ENCODE results near the gene GET4. TPM values are rescaled to one million over a fixed set of nuclear protein-coding genes. Genes with fewer than 3 reads are reported as not detected.
"Not testable (repeated sequence)": the region's sequence is repeated elsewhere in the genome, so short reads cannot be mapped to it uniquely, and the experiment has no call there.

The GET4 gene
- polyA plus RNA-seq, 3 donors from 2014 or later: 25.3 to 35.6 (median 25.5) TPM

DNA sequence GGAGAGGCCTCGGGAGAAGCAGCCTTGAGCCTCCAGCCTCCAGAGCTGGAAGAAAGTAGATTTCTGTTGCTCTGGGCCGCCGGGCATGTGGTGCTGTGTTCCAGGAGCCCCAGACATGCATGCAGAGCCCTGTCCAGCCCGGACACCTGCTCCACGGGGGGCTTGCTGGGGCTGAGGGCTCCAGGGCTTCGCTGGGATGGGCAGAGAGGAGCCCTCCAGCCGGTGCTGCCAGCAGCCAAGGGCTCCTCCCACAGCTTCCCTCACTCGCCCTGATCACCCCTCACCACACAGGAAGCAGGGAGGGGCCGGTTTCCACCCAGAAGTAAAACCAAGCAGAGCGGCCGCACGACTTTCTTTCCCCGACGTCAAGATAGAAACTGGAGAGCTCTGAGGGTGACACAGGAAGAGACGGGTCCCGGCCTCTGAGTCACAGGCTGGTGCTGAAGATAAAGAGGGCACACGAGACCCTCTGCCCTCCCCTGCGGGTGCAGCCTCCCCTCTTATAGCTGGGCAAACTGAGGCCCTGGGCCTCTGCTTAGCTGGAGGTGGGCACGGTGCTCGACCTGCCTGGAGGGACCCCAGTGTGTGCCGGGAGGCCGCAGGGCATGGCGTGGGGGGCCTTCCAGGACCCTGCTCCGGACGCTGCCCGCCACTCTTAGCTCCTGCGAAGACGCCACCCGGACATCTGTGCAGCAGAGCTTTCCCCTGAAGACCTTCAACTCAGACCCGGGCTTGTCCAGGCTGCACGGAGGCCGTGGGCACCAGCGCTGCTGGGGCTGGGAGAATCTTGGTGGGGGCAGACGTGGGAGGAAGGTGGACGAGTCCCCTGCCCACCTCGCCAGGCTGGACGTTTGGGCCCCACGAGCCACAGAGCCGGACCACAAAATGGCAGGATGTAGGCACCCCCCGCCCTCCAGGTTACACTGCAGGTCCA is 47.0 kb downstream of the GET4 start:
- Mint-ChIP-seq H3K9me3 (no peaks in the 10 kb centered on the region), H3K4me1 (peaks cover 58% of the 10 kb centered on the region in 2 donors)

DNA sequence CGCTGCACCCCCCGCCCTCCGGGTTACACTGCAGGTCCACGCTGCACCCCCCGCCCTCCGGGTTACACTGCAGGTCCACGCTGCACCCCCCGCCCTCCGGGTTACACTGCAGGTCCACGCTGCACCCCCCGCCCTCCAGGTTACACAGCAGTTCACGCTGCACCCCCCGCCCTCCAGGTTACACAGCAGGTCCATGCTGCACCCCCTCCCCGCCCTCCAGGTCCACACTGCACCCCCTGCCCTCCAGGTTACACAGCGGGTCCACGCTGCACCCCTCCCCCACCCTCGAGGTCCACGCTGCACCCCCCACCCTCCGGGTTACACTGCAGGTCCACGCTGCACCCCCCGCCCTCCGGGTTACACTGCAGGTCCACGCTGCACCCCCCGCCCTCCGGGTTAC is 47.7 kb downstream of the GET4 start:
- DNase-seq, H3K36me3 Mint-ChIP-seq, H3K9me3 Mint-ChIP-seq: not testable (repeated sequence)
- Mint-ChIP-seq H3K27me3 (ENCODE audit: low read depth in 3 of 3) (peaks cover 20 to 38% (median 26%) of the 10 kb centered on the region in 3 donors), H3K27ac (peak overlapping the region in 2 of 6 donors; percentile 90 to 97), H3K4me1 (peaks cover 63 to 65% of the 10 kb centered on the region in 2 donors), H3K4me3 (peak overlapping the region in 4 of 5 donors; percentile 18 to 91 (median 90))

More for the DNA sequence above, 47.0 kb downstream of the GET4 start:
- no peaks in the 10 kb centered on the region for H3K36me3 Mint-ChIP-seq
- H3K27ac Mint-ChIP-seq: peak overlapping the region; percentile 90 to 100 (median 99)
- peak overlapping the region; percentile 88 to 91 (median 90) for H3K4me3 Mint-ChIP-seq
- DNase-seq: peak; percentile 95 to 97 (median 95)
- H3K27me3 Mint-ChIP-seq (ENCODE audit: low read depth in 3 of 3): peaks cover 14 to 31% (median 21%) of the 10 kb centered on the region in 3 donors

DNA sequence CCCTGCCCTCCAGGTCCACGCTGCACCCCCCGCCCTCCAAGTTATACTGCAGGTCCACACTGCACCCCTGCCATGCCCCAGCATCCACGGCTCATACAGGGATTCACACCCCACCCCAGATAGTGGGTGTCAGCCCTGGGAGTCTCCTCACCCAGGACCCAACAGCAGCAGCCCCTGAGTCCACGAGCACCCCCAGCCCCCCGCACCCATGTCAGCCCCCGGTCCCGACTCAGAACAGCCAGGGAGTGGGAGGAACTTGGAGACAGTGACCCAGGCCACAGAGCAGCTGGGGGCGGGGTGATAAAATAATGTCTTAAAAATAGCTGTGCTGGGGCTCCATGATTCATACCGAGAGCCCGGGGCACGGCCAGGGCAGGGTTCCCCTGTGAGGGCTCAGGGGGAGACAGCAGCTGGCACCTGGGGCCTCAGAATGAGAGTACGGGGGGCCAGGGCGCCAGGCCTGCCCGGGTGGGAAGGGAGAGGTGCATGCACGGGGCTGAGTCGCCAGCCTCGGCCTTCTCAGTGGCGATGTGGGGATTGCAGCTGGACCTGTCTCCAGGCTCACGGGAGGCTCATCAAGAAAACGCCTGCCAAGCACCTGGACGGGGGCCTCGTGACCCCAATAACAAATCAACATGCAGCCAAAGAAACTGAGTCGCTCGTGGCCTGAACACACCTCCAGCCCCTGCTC is 48.3 kb downstream of the GET4 start:
- Mint-ChIP-seq H3K36me3 (no peaks in the 10 kb centered on the region), H3K4me1 (peaks cover 66 to 67% of the 10 kb centered on the region in 2 donors), H3K27ac (peak overlapping the region; percentile 90 to 99 (median 96)), H3K9me3 (no peaks in the 10 kb centered on the region), H3K27me3 (ENCODE audit: low read depth in 3 of 3) (peaks cover 27 to 44% (median 27%) of the 10 kb centered on the region in 3 donors), H3K4me3 (peak overlapping the region; percentile 81 to 89 (median 84))
- peak; percentile 66 to 73 (median 70) for DNase-seq

DNA sequence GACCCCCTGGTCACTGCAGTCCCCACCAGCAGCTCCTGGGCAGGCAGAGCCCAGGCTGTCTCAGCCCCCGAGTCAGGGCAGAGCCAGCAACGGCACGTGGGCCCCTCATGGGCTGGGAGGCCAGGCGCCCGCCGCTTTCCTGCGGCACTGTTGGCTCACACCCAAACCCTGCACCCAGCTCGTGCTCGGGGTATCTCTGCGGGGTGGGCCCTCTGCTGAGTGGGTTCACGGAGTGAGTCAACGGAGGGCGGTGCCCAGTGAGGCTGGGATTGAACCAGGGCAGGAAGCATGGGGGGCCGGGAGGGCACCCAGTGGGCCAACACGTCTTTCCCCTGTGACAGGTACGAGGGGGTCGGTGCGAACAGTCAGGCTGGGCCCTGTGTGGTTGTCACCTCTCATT is 49.2 kb downstream of the GET4 start:
- Mint-ChIP-seq H3K36me3 (peaks cover 0 to 4% (median 0%) of the 10 kb centered on the region in 3 donors), H3K4me3 (peak overlapping the region; percentile 69 to 80 (median 76)), H3K27ac (peak overlapping the region; percentile 78 to 97 (median 95)), H3K9me3 (no peaks in the 10 kb centered on the region), H3K27me3 (ENCODE audit: low read depth in 3 of 3) (peaks cover 32 to 50% (median 32%) of the 10 kb centered on the region in 3 donors), H3K4me1 (peaks cover 72 to 76% of the 10 kb centered on the region in 2 donors)
- peak; percentile 86 for DNase-seq

DNA sequence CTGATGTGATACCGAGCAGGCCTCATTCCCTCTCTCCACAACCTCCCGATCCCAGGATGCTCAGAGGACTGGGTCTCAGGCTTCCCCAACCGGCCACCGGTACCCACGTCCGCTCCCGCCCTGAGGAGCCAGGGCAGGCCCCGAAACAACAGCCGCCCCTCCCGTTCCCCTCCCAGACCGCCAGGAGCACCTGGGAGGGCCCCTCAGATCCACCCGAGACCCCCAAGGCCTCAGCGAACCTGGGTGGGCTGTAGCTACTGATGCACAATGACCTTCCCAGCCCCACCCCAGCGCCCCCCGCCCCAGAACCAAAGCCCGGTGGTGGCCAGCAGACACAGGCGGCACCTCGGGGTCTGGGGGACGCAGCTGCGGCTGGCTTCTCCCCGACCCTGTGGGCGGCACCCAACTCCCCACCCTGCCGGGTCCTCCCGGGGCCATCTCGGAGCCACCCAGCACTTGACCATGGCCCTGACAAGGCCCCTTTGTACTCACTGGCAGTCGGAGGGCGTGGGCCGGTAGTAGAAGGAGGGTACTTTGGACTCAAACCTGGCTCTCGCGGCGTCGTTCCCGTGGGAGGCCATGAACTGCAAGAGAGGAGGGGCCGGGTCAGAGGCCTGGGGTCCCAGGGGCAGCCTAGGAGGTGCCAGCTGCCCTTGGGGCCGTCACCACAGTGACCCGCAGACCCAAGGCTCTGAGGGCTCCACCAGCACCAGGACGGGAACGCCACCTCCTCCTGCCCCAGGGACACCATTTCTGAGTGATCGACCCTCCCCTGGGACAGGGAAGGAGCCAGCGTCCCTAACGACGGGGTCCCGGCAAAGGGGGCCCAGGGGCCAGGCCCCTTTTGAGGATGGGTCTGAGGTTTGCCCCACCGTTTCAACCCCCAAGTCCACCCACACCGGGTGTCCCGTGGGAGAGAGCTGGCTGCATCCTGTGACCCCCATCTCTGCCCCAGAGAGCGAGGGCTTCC is 50.0 kb downstream of the GET4 start:
- Mint-ChIP-seq H3K27me3 (ENCODE audit: low read depth in 3 of 3) (peaks cover 31 to 50% (median 32%) of the 10 kb centered on the region in 3 donors), H3K27ac (peak overlapping the region; percentile 90 to 97 (median 95)), H3K4me1 (peaks cover 66 to 76% of the 10 kb centered on the region in 2 donors), H3K4me3 (peak overlapping the region; percentile 69 to 80 (median 76)), H3K36me3 (peaks cover 0 to 4% (median 0%) of the 10 kb centered on the region in 3 donors), H3K9me3 (no peaks in the 10 kb centered on the region)
- DNase-seq: no peak

DNA sequence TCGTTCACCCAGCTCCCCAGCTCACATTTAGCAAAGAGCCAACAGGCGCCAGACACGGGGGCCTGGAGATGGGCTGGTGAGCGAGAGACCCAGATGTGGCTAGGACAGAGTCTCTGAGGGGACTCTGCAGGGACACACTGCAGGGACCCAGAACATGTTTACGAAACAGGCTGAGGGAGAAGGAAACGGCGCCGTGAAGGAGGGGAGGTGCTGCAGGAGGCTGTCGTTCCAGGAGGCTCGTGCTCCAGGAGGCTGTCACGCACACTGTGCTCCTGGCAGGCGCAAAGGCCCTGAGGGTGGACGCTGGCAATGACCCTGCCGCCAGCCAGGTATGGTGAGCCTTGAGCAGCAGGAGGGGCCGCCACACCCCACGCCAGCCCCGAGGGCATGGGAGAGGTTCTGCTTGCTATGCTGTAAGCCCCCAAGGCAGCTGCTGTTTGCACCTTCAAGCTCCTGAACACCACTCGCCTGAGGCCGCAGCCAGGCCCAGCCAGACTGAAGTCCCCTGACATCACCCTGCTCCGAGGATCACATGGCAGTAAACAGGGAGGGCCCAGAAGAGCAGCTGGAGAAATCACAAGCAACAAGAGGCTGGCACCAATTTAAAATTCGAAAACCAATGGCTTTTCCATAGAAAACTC is 50.8 kb downstream of the GET4 start:
- Mint-ChIP-seq H3K9me3 (no peaks in the 10 kb centered on the region), H3K27me3 (ENCODE audit: low read depth in 3 of 3) (peaks cover 30 to 50% (median 32%) of the 10 kb centered on the region in 3 donors), H3K4me1 (peaks cover 65 to 74% of the 10 kb centered on the region in 2 donors), H3K4me3 (peak overlapping the region in 4 of 5 donors; percentile 9 to 47 (median 32)), H3K36me3 (peaks cover 0 to 4% (median 0%) of the 10 kb centered on the region in 3 donors), H3K27ac (peak overlapping the region; percentile 89 to 95 (median 91))
- no peak for DNase-seq

DNA sequence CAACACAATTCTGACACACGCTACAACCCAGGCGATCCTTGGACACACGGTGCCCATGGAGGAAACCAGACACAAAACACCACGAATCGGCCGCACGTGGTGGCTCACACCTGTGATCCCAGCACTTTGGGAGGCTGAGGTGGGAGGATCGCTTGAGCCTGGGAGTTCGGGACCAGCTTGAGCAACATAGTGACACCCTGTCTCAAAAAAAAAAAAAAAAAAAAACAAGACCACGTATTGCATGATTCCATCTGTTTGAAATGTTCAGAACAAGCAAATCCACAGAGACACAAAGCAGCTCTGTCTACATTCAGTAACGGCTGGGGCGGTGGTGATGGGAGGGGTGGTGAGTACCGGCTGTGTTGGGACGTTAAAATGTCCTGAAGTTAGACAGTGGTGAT is 53.0 kb downstream of the GET4 start:
- peaks cover 0 to 8% (median 0%) of the 10 kb centered on the region in 3 donors for H3K36me3 Mint-ChIP-seq
- H3K27me3 Mint-ChIP-seq (ENCODE audit: low read depth in 3 of 3): peaks cover 24 to 37% (median 25%) of the 10 kb centered on the region in 3 donors
- H3K4me3 Mint-ChIP-seq: peak overlapping the region; percentile 52 to 71 (median 66)
- H3K9me3 Mint-ChIP-seq: no peaks in the 10 kb centered on the region
- peak overlapping the region; percentile 90 to 98 (median 94) for H3K27ac Mint-ChIP-seq
- no peak for DNase-seq
- H3K4me1 Mint-ChIP-seq: peaks cover 55 to 62% of the 10 kb centered on the region in 2 donors

DNA sequence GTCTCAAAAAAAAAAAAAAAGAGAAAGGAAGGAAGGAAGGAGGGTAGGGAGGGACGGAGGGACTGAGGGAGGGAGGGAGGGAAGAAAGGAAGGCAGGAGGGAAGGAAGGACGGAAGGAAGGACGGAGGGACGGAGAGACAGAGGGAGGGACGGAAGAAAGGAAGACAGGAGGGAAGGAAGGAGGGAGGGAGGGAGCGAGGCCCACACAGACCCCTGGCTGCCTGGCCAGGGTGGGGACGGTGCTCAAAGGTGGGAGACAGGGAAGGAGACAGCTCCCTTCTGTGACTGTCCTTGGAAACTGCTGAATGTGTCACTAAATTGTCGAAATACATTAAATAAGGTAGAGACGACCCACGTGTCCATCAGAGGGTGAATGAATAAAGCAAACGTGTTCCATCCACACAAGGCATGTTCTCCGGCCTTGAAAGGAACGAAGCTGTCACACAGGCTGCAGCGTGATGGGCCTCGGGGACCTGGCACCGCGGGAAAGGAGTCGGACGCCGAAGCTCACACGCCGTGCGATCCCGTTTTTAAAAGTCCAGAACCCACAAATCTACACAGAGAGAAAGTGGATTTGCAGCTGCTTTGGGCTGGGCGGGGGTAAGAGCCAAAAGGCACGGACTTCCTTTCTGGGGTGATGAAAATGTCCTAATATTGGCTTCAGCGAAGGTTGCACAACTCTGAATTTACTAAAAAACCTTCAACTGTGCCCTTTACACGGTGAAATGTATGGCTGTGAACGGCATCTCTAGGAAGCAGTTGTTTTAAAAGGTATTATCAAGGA is 54.8 kb downstream of the GET4 start:
- no peak for DNase-seq
- peak overlapping the region in 1 of 5 donors; percentile 49 for H3K4me3 Mint-ChIP-seq

DNA sequence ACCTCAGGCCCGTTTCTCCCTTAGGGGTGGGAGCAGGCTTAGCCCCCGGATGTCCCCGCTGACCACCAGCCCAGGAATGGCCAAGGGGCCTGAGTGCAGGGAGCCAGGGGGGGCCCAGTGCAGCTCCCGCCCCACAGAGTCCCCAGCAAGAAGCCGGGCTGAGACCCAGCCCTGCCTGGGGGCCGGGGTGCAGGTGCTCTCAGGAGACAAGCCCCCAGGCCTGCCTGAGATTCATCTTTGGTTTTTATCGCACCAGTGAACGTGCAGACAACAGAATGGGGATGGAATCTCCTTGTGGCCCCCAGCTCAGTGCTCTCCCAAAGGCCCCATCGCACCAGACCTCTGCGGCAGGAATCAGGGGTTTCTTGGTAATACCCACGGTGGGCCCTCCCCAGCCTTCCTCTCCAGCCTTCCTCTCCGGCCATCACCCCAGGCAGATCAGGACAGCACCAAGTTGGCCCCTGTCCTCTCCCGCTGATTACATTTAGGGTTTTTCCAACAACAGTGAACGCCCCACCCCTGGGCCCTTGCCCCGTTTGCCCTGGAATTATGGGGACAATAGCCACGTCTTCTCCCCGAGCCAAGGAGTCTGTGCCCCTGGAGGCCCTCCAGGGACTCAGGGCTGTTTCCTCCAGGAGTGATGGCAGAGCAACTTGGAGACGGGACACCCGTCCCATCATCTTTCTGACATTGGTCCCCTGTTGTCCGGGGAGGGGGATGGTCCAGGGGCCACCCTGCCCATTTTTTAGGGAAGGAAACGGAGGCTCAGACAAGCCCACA is 55.7 kb downstream of the GET4 start:
- no peak overlapping the region for H3K4me3 Mint-ChIP-seq
- H3K4me1 Mint-ChIP-seq: peaks cover 49 to 56% of the 10 kb centered on the region in 2 donors
- peak overlapping the region in 4 of 6 donors; percentile 11 to 62 (median 48) for H3K27ac Mint-ChIP-seq
- peaks cover 0 to 8% (median 0%) of the 10 kb centered on the region in 3 donors for H3K36me3 Mint-ChIP-seq
- H3K9me3 Mint-ChIP-seq: no peaks in the 10 kb centered on the region
- H3K27me3 Mint-ChIP-seq (ENCODE audit: low read depth in 3 of 3): peaks cover 15 to 28% (median 23%) of the 10 kb centered on the region in 3 donors
- no peak for DNase-seq

More for the DNA sequence above, 54.8 kb downstream of the GET4 start:
- Mint-ChIP-seq H3K4me1 (peaks cover 47 to 54% of the 10 kb centered on the region in 2 donors), H3K36me3 (peaks cover 0 to 8% (median 0%) of the 10 kb centered on the region in 3 donors), H3K27ac (peak overlapping the region in 5 of 6 donors; percentile 73 to 98 (median 80)), H3K27me3 (ENCODE audit: low read depth in 3 of 3) (peaks cover 15 to 24% (median 19%) of the 10 kb centered on the region in 3 donors), H3K9me3 (no peaks in the 10 kb centered on the region)

DNA sequence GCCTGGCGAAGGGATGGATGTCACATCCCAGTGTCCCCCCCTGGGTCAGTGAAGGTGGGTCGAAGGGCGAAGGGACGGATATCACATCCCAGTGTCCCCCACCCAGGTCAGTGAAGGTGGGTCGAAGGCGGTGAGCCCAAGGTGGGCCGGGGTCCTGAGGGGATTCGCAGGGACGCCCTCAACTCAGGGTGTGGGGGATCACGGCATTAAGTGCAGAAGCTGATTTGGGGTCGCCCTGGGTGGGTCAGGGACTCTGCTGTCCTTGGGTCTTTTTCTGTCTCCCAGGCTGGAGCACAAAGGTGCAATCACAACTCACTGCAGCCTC is 56.3 kb downstream of the GET4 start:
- no peak for DNase-seq
- H3K9me3 Mint-ChIP-seq: no peaks in the 10 kb centered on the region

DNA sequence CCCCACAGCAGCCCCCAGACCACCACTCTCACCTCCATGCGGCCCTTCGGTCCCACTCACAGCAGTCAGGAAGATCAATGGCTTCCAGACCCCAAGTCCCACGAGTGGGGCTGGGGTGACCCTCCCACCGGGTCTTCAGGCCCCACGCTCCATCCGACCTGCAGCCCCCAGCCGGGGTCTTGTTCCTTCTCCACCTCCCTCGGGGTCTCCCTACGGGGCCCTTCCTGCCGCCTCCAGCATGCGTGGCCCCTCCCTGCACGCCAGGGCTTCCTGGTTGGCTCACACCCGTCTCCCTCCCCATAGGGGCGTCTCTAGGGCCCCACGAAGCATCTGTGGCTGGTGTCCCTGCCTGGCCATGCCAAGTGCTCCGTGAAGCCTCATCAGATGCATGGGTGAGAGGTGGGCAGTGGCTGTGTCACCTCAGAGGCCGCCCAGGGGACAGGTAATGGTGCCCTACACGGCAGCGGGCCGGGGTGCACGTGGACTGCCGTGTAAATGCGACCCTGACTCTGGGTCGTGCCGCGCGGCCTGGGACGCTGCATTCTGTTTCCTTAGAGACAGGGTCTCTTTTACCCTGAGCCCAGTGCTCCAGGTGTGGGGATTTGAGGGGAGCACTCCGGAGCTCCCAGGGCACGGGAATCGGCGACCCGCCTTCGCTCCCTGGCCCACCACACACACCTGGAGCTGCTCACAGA is 58.3 kb downstream of the GET4 start:
- H3K4me1 Mint-ChIP-seq: peaks cover 32 to 44% of the 10 kb centered on the region in 2 donors
- no peak for DNase-seq

More for the DNA sequence above, 56.3 kb downstream of the GET4 start:
- peaks cover 44 to 51% of the 10 kb centered on the region in 2 donors for H3K4me1 Mint-ChIP-seq
- no peak overlapping the region for H3K4me3 Mint-ChIP-seq
- peak overlapping the region in 2 of 6 donors; percentile 11 to 39 for H3K27ac Mint-ChIP-seq
- H3K36me3 Mint-ChIP-seq: peaks cover 0 to 8% (median 0%) of the 10 kb centered on the region in 3 donors
- peaks cover 13 to 25% (median 23%) of the 10 kb centered on the region in 3 donors for H3K27me3 Mint-ChIP-seq (ENCODE audit: low read depth in 3 of 3)

More for the DNA sequence above, 58.3 kb downstream of the GET4 start:
- Mint-ChIP-seq H3K27me3 (ENCODE audit: low read depth in 3 of 3) (peaks cover 7 to 10% (median 10%) of the 10 kb centered on the region in 3 donors), H3K9me3 (no peaks in the 10 kb centered on the region), H3K36me3 (peaks cover 0 to 8% (median 0%) of the 10 kb centered on the region in 3 donors), H3K4me3 (no peak overlapping the region), H3K27ac (peak overlapping the region in 1 of 6 donors; percentile 80)

Measured in immature natural killer cell (primary cell).